AG20443 (cell line): ENCODE measurements around the gene SRR.

Experiments used
- DNase-seq: peaks from one replicate; pipeline ENCODE4 v3.0.0; 2012; ENCODE audit warnings: low spot score, mixed read lengths

The SRR gene

DNA sequence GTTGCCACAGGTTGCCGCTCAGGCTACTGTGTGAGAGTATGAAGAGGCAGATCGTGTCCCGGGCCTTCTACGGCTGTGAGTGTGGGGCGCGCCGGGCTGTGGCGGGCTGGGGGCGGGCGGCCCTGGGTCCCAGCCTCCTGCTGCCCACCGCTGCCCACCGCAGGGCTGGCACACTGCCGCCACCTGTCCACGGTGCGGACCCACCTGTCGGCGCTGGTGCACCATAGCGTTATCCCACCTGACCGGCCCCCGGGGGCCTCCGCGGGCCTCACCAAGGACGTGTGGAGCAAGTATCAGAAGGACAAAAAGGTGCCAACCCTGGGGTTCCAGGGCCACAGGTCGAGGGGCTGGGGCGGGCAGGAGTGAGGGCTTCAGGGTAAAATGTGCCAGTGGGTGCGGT is 68.4 kb downstream of the SRR start:
- DNase-seq: no peak

GRCh38 chr17:2372681-2373080 is 68.9 kb downstream of the SRR start:
- DNase-seq: no peak

GRCh38 chr17:2373179-2373578 is 69.4 kb downstream of the SRR start:
- no peak for DNase-seq
